Activated CD4-positive, alpha-beta T cell treated with anti-CD3 and anti-CD28 coated beads, Interleukin-2, amount 50 U/mL, for 48 hours (primary cell): ENCODE measurements around the gene NATD1.

Source experiments
- DNase-seq, 2 experiments: peaks; one replicate each; pipeline ENCODE4 v3.0.0-alpha.2; 2020

NATD1 gene

DNA sequence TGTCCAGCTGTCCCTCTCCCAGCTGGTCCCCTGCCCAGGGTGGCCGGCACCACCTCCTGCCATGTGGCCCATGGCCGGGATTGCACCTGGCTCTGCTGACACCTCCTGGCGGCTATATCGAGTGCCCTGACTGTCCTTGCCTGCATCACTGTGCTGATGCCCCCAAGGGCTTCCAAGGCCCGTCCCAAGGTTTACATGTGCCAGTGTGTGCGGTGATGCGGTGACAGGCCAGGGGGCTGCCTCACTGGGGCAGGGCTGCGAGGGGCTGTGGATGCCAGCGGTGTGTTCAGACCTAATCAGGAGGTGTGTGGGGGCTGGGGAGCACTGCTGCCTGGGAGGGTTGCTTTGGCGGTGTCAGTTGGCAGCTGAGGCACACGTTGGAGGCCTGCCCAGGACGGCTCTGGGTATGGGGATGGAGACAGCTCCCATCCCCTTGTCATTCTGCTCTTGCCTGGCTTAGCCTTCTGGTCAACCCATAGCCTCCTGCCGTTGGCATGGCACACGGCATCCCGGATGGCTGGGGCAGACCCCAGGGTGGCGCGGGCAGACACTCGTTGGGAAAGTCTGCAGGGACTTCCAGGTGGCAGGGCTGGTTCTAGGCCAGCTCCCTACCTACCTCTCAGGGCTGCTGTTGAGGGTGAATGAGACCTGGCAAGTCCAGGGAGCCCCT, 36.8 kb upstream of the NATD1 start:
- no peak for DNase-seq

DNA sequence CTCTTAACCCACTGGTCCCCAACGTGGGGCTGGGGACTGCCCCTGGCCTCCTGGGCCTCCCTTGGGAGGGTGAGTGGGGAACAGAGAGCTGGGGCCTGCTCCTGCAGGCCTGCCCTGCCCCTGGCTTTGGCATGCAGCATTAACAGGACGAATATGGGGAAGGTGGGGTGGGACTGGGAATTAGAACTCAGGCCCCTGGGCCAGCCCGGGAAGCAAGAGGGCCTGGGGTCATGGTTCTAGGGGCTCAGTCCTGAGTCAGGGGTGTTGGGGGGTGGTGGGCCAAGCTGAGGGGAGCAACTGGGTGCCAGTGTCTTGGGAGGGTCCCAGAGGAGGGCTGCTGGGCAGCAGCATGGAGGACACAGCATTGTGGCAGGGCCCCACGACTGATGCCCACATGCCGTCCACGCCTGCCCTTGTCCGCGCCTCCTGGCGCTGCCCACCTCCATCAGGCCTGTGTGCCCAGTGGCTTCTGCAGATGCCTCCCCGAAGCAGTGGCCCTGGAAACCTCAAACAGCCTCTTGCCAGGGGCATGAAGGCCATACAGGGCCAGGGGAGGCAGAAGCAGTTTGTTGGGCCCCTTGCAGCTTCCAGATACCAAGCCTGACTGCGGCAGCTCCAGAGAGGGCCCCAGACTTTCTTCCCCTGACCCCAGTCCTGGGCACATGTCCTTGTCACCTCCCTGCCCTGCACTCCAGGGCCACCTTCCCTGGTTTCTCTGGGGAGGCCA, 36.1 kb upstream of the NATD1 start:
- no peak for DNase-seq

DNA sequence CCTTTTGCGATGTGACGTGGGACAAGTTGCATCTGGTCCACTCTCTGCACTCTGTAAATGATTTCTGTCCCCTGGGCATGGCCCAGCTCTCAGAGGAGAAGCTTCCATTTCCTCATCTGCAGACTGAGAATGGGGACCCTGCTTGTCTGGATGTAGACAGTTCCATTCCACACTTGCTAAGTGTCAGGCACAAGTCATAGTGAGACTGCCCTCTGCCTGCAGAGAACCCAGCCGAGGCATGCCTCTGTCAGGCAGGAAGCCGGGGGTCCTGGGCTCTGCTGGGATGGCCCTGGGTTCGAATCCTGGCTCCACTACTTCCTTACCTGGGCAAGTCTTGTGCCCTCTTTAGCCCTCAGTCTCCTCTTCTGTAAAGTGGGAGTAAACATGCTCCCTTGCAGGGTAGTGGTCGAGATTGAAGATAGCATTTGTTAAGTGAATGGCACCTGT, 35.4 kb upstream of the NATD1 start:
- peak; percentile 30 to 39 for DNase-seq

DNA sequence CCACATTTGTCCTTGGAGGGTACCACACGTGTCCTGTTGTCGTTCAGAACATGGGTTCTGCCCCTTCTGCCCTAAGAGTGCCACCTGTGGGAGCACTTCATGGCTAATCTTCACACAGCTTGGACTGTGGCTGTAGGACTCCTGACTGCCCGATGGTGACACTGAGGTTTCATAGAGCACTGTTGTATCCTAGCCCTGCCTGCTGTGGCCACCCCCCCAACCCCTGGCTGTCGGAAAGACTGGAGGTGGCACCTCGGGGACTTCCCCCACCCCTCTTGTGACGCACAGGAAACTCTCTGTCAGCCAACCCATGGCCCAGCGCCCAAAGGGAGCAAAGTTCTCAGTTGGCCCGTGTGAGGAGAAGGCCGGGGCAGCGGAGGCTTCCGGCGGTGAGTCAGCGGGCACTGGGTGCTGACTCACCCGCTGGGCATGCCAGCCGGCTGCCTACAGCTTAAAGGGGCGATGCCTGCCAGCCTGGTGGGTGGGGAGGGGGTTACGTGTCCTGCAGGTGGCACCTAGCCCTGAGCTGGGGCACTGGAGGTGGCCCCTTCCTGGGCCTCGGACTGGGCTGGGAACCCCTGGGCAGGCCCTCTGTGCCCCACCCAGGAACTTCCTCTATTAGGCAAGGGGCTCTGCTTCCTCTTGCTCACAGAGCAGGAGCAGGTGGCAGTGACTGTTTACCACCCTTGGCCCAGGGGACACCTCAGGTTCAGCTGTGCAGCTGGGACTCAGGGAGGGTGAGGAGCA, 34.7 kb upstream of the NATD1 start:
- DNase-seq: peak; percentile 96 to 98

DNA sequence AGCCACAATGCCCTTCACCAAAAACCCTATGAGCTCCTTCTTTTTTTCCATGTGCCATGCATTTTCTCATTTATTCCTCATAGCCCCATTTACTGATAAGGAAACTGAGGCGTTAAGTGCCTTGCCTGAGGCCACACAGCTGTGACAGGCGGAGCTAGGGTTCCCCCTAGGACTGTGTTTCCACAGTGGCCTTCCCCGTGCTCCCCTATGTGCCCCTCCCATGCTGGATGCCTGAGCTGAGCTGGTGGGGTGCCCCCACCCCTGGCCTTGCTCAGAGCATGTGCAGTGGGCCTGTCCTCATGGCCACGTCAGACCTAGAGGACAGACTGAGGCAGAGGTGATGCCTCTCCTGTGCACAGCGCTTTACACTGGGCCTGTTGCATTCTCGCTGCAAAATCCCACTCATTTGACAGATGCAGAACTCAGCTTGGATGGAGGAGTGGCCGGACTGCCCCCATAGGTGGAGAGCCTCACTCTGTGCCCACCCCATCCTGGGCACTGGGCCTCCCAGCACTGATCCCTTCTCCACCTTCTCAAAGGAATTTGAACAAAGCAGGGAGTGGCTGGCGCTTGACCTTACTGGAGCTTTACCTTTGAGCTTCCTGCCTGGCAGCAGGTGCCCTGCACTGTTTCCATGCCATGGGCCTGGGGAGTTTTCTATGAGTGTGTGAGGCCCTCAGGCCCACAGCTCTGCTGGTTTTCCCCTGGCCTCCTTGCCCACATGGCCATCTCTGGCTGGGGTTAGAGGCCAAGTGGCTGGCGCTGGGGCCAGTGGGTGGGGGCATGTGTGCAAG, 33.9 kb upstream of the NATD1 start:
- peak; percentile 58 to 67 for DNase-seq

DNA sequence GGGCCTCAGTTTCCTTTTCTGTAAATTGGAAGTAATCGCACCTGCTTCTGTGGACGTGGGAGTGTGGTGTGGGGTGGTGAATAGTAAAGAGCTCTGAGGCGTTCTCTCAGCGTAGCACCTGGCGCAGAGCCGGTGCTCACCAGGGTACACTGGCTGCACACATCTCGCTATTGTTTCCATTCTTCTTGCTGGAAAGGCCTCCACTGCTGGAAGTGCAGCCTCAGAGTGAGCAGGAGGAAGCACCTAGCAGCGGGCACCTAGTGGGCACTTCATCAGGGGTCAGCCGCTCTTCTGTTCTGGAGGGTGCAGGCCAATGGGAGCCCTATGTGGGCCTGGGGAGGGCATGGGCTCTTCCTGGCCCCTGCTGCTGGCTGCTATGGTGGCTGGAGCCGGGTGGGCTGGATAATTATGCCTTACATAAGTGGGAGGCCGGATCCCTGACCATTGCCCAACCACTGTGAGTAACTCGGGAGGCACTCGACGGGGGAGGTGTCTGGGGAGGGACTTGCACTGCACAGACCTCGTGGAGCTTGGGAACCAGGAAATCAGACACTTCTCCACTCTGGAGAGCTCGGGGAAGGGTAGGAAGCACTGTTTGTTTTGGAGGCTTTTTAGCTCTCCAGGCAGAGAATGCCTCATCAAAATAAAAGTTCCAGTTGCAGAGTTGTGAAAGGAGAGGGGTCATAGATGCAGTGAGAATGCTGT, 33.0 kb upstream of the NATD1 start:
- DNase-seq: peak; percentile 42 to 49

DNA sequence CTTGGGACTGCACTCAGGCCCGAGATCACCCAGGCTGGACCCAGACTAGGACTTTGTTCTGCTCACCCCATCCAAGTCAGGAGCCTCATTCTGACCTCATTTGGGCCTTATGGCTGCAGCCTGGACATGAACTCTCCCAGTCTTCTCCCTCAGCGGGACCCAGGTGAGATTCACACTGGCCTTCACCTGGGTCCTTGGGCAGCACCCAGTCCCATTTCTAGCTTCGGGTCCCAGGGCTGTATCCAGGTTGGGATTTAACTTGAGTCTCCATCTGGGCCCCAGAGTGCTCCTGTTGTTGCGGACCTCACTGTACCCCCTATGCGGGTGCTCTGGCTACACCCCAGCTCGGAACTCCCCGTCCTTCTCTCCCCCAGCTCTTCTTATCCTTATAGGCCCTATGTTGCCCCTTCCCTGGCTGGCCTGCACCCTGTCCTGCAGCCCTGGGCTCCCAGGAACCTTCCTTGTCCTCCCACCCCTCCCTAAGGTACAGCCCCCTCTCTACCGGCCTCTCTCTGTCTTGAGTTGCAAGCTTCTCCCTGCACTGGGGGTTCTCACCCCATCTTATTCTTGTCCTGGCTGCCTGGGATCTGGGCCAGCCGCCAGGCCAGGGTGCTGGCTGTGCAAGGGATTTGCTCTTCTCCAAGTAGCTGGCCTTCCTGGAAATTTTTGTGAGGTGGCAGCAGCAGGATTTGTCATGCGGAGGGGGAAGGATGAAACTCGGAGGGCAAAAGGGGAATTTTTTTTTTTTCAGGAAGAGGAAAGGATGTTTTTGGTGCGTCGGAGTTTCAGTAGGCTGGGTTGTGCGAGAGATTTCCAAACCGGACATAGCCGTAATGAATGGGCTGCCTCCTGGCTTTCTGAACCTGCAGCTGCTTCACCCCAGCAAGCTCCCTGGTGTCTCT, 32.2 kb upstream of the NATD1 start:
- peak in 1 of 2 experiments; percentile 44 for DNase-seq

DNA sequence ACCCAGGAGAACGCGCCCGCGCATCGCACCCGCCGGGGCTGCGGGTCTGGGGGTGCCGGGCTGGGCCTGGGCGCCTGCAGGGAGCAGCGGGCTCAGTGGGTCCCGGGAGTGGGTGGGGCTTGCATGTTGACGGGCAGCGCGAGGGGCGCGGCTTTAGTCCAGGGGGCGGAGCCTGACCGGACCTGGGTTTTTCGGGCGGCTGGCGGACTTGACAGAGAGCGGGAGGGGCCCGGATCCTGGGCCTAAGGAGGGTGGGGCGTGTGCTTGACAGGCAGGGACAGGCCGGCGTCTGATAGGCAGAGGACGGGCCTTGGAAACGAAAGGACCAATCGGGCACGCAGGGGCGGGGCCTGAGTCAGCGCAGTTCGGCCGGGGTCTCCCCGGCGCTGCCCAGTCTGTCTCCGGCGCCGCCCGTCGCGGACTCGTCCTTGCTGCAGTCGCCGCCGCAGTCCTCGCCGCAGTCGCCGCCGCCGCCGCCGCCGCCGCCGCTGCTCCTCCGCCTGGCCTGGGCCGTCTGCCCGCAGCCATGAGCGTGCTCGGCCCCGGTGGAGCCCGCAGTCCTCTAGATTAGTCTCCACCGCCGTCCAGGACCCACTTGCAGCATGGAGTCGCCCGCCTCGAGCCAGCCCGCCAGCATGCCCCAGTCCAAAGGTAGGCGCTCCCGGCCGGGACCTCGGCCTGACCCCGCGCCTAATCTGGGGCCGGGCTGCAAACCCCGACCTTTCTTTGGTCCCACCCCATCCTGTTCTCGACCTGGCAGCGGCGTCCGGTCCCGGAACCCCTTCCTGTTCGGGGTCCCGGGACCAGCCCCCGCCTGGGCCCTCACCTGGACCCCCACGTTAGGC, 31.3 kb upstream of the NATD1 start, which contains the start of gene MAP2K3:
TSS of gene MAP2K3 (plus strand) at position 393 of the 845 bp plus-strand sequence. CDS start at position 603, 210 bp downstream.
- DNase-seq: peak; percentile 99

DNA sequence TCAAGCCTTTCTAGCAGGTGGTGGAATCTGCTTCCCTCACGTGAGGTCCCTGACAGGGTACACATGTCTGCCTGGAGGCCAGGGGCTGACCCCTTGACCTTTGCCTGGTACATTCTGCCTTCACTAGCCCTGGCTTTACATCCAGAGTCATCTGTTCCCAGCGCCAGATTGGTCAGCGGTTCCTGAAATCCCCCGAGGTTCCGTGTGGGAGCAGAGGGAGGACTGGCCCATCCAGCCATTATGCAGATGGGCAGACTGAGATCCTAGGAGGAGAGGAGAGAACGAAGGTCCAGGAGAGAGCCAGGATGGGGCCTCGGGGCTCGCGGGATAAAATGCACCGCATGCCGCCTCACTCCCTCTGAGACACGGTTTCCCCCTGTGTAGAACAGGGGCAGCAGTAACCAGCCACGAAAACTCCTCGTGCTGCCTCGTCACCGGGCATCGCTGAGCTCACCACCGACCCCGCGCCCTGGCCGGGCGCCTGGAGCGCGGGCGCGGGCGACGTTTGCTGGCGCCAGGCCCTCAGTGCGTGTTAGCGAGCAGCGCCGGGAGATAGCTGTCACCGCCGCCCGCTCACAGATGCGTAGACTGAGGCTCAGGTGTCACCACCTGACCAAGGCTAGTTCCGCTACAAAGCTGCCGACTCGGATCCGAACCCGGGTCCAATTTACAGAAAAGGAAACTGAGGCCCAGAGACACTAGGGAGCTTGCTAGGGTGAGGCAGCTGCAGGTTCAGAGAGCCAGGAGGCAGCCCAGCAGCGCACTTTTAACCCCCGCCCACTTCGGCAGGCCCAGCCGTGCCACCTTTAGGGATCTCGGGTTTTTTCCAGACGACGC, 30.5 kb upstream of the NATD1 start:
- no peak for DNase-seq

DNA sequence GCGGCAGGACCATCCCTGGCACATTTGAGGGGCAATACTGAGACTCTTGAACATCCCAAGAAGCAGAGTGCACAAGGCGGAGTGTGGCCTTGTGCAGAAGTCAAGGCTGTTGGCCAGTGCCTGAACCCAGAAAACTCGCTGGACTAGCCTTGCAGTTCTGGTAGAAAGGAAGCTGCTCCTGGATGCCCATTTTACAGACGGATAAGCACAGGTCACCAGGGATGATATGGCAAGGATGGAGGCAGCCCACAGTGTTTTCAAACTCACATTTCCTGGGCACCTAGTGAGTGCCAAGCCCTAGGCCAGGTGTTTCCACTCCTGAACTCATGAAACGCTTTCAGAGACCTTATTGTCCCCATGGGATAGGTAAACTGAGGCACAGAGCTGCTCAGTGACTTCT, 29.6 kb upstream of the NATD1 start:
- DNase-seq: no peak

DNA sequence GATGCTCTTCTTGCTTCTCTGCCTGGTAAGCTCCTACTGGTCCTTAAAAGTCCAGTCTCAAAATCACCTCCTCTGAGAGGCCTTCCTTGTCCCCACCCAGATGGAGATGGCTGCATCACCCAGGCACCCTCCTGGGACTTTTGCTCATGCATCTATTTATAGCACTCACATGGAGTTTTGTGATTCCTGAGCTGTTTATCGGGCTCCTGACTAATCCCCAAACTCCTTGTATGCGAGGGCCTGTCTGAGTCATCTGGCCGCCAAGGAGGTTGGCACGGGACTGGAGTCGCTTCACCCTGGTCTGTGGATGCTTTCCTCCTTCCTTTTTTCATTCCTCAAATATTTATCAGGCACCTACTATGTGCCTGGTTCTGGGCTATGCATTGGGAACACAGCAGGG, 29.0 kb upstream of the NATD1 start:
- no peak for DNase-seq

DNA sequence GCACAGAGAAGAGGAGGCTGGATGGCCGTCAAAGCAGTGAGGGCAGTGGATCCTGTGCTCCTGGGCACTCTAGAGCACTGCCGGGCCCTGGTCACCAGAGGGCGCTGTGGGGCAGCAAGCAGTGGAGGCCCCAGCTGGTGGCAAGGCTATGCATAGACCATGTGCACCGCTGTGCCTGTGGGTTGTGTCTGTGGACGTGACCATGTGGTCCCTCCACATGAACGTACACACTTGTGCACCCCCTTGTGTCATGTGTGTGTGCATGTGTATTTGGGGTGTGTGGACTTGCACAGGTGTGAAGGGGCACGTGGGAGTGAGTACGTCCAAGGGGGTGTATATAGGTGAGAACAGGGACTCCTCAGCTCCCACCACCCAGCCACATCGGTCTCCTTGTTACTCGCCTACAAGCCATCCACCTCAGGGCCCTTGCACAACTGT, 26.9 kb upstream of the NATD1 start:
- DNase-seq: peak; percentile 94 to 96

DNA sequence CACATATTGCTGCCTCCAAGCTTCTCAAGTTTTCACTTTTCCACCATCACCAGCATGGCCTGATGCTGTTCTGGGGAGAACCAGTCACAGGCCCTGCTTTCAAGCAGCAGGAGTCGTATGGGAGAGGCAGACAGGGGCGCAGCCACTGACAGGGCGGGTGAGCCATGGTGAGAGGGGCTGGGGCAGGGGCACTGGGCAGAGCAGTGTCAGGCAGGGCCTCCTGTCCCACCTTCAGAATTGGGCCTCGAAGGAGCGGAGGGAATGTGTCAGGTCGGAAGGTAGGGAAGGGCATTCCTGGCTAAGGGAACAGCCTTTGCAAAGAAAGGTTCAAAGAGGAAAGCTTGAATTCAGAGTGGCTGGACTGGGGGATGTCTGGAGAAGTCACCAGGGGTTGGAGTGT, 26.4 kb upstream of the NATD1 start:
- no peak for DNase-seq

DNA sequence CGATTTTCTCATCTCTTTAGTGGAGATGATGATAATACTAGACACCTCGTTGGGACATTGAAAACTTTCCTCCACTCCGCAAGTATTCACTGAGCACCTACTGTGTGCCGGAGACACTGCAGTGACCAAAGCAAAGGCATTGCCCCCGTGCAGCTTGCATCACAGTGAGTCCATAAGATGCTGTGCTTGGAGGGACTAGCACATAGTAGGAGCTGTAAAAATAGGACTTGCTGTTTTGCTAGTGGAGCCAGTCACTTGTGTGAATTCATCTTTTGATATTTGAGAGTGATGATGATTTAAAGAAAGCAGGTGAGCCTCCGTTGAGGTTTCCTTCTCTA, 26.0 kb upstream of the NATD1 start:
- no peak for DNase-seq

DNA sequence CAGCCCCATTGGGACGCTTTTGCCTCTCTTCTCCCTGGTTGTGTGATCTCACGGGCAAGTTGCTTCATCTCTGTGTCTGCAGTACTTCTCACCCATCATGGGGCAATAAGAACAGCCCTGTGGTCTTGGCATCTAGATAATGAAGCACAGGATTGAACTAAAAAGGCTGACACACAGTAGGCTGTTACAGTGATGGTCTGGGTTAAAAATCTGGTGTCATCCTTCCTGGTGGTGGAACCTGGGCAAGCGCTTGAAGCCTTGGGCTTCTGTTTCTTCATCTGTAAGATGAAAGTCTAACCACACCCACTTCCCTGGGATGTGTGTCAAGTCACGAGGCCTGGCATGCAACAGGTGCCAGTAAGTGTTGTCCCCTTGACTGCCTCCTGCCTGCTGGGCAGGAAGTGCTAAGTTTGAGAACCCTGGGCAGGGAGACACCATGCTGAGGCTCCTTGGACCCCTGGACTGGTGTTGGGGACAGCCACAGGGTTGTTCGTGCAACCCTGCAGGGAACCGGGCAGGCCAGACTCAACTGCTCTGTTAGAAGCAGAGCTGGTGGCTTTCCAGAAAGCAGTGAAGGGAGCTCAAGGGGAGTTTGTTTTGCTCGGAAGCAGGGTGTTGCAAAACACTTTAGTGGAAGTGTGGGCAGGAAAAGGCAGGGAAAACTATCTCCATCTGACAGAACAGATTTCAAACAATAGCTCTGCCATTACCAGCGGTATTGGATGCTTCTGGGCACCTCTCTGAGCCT, 25.4 kb upstream of the NATD1 start:
- DNase-seq: peak; percentile 41 to 49

DNA sequence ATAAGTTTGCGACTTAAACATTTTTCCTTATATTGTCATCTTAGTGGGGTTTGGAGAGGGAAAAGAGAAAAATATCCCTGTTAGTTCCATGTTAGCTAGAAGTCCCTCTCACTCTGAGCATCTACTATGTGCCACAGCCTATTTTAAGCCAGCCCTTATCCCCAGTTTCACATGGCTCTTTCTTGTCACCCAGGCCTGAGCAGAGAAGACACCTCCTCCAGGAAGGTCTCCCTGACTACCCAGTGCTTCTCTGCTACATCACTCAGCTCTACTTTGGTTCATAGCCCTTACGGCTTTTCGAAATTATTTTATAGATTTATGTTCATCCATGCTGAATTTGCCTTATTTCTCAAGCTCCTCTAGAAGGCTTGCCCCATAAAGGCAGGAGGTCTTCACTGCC, 24.1 kb upstream of the NATD1 start:
- no peak for DNase-seq

DNA sequence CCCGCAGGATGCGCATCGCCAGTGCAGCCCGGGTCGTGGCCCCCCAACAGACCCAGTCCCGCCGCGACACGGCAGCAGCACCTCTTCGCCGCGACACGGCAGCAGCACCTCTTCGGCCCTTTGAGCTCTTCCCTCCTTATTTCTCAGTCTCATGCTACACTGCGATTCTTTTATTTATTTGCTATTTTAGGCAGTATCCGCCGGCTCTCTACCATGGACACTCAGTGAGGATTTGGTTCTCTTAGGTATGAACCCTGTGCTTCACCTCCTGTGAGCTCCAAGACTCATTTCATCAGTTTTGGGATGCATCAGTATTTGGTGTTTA, 23.0 kb upstream of the NATD1 start:
- no peak for DNase-seq

DNA sequence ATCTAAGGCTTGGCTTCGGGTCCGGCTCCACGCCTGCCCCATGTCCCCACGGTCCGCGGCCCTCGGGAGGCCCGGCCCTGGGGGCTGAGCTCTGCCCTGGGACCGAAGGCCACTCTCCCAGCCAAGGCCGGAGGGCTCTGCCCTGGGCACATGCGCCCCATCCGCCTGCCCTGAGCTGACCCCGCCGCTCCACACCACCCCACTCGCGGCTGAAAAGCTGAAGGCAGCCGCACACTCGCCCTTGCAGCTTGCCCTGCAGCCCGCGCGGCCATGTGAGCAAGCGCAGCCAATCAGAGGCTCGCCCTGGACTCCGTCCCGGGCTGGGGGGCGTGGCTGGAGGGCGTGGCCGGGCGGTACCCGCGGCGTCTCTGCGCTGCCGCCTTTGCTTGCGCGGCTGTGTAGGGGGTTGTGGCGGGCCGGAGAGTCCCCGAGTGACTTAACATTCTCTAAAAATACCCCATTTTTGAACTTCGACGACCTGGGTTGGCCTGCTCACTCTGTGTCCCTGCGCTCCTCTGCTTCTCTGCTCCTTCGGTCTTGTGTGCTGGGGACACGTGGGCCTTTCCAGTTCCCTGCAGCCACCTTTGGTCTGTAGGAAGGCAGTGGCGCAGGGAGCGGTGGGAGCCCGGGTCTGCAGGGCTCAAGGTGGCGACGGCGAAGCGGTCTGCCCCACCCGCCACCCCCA, 22.5 kb upstream of the NATD1 start:
- DNase-seq: peak; percentile 98
